ENCODE data around the gene ATOH7. TPM values are rescaled to one million over a fixed set of nuclear protein-coding genes. Genes with fewer than 3 reads are reported as not detected.
A peak's percentile ranks its signal among the peaks of the same experiment; 100 is the strongest.

ATOH7 gene
- total and polyA plus RNA-seq, 9 of the 15 experiments (the other 6 are each of a cell fraction or from before 2014, with no cell fraction given), result not detected

- TF ChIP-seq MLLT1 (IDR thresholded peaks at IDR 0.05) (no peak), SPI1 (IDR thresholded peaks at IDR 0.05; ENCODE audit: borderline replicate concordance, low read depth, low read length) (no peak), ZNF764 (CRISPR knock-in tag; IDR thresholded peaks at IDR 0.05; ENCODE audit: low read depth) (no peak)
Observed at GRCh38 chr10:68192113-68192512, 39.8 kb downstream of the ATOH7 start (continued).

GRCh38 chr10:68188835-68189234 lies 43.1 kb downstream of the ATOH7 start:
- FAIRE-seq, result no peak
- CTCF ChIA-PET (ENCODE audit: low intra/inter-chr PET ratio), result no interaction called here
- no peak overlapping the region for H3K9ac ChIP-seq (ENCODE audit: insufficient read depth in 1 of 2, low read depth in 2 of 2, low read length in 2 of 2)
- H3K9me3 ChIP-seq (replicated peaks; ENCODE audit: control insufficient read depth, insufficient read depth, low read depth, low read length), result no peaks in the 10 kb centered on the region
- no peaks in the 10 kb centered on the region for H3K79me2 ChIP-seq (ENCODE audit: control insufficient read depth, insufficient read depth, low read length)
- no peaks in the 10 kb centered on the region for H3K9me1 ChIP-seq (ENCODE audit: control insufficient read depth, insufficient read depth, low read length)
- POLR2A ChIA-PET, result interaction anchor here (0.6 to 1.2 kb wide), 3 partner anchors 15 to 32 kb away, joined by 3 to 5 read pairs (median 3); no protein-coding TSS in a partner anchor
- in situ Hi-C loops (cut with MboI) (no loop called here), intact Hi-C loops (cut with micrococcal nuclease) (no loop called here)
- no peak for ATAC-seq
- H3K4me2 ChIP-seq (ENCODE audit: insufficient read depth, low read length), result no peak overlapping the region
- no peak for TF ChIP-seq TCF15 (CRISPR knock-in tag; IDR thresholded peaks at IDR 0.05)
- TF ChIP-seq NR2C1 (IDR thresholded peaks at IDR 0.05), result peak; percentile 78
- peak; percentile 69 for TF ChIP-seq NR2C1 (tag; IDR thresholded peaks at IDR 0.05)
- TF ChIP-seq HMG20A (CRISPR knock-in tag; conservative IDR thresholded peaks at IDR 0.05), result no peak
- TF ChIP-seq NR2C2 (CRISPR knock-in tag; IDR thresholded peaks at IDR 0.05), result no peak
- peak; percentile 51 for TF ChIP-seq NR2C2 (tag; IDR thresholded peaks at IDR 0.05)
- TF ChIP-seq CEBPG (CRISPR knock-in tag; IDR thresholded peaks at IDR 0.05), result no peak
- TF ChIP-seq CEBPG (tag; conservative IDR thresholded peaks at IDR 0.05 in 1 of 2, IDR thresholded peaks at IDR 0.05 in 1 of 2), result 0 out of 4 replicates have a peak, but pooled peaks of 1 of the 2 experiments have one; percentile 23
- no peak for TF ChIP-seq ETV6 (IDR thresholded peaks at IDR 0.05; ENCODE audit: borderline replicate concordance in 1 of 2, low read depth in 2 of 2, low read length in 1 of 2)
- no peak for TF ChIP-seq ETV6 (CRISPR knock-in tag; IDR thresholded peaks at IDR 0.05; ENCODE audit: borderline replicate concordance)
- no peak for TF ChIP-seq SMARCA4 (IDR thresholded peaks at IDR 0.05)
- no peaks in the 10 kb centered on the region for H3K36me3 ChIP-seq (ENCODE audit: control insufficient read depth, insufficient read depth, low read length)
- no peak overlapping the region for H3K4me3 ChIP-seq
- no peaks in the 10 kb centered on the region for H4K20me1 ChIP-seq (replicated peaks; ENCODE audit: control insufficient read depth, insufficient read depth, low read length)
- 7% methylated on average over 6 of the region's 6 CpGs for WGBS (ENCODE audit: insufficient coverage, low coverage, missing lambda C conversion rate)
- peaks cover 0 to 3% of the 10 kb centered on the region in 2 experiments; a peak in 1 of 5 replicates for H3K27me3 ChIP-seq (ENCODE audit: control insufficient read depth in 2 of 2, insufficient read depth in 2 of 2, low read length in 2 of 2)
- H3K4me1 ChIP-seq (replicated peaks in 1 of 2; ENCODE audit: control insufficient read depth in 2 of 2, insufficient read depth in 2 of 2, low read length in 2 of 2), result no peaks in the 10 kb centered on the region
- DNase-seq (ENCODE audit: extremely low read depth in 1 of 4, low spot score in 3 of 4), result no peak
- BruUV-seq (replicated peaks), result no TSS peak
- no peak overlapping the region for H2AFZ ChIP-seq (ENCODE audit: low read depth, low read length)
- no peak overlapping the region for H3K27ac ChIP-seq (ENCODE audit: extremely low read depth, low read depth, low read length)

Data from K562 (cell line).